PFSK-1 (cell line): Measurements from ENCODE around the gene GALNTL6.

ENCODE experiments used
- FOXP2 ChIP-seq: optimal IDR thresholded peaks from 2 replicates; pipeline ENCODE3; 2011; ENCODE audit warnings: borderline replicate concordance, control low read depth, inconsistent platforms; ENCODE audit not compliant: insufficient read depth; ENCODE audit errors: extremely low read length, extremely low read depth
- POLR2AphosphoS5 ChIP-seq: IDR thresholded peaks from 2 replicates; pipeline ENCODE4 v1.6.1; 2012; ENCODE audit warnings: low read depth, mild to moderate bottlenecking, control low read depth, low read length, moderate library complexity
- SIN3A ChIP-seq: IDR thresholded peaks from 2 replicates; pipeline ENCODE4 v1.6.1; 2012; ENCODE audit warnings: mild to moderate bottlenecking, low read length, moderate library complexity, borderline replicate concordance; ENCODE audit not compliant: insufficient read depth
- TAF1 ChIP-seq: IDR thresholded peaks from 2 replicates; pipeline ENCODE4 v1.6.1; 2012; ENCODE audit warnings: low read length, control low read depth, borderline replicate concordance; ENCODE audit not compliant: insufficient read depth
- TF ChIP-seq, protein P1 (sequence below), 2 experiments: IDR thresholded peaks; 2 replicates each; pipeline versions ENCODE4 v1.6.1 to v1.8.0; 2011 to 2012; ENCODE audit warnings: low read depth in 2 of 2, low read length in 2 of 2, control low read depth in 1 of 2, inconsistent platforms in 1 of 2, mild to moderate bottlenecking in 1 of 2, moderate library complexity in 1 of 2; ENCODE audit not compliant: insufficient read depth in 1 of 2

GRCh38 chr4:172657081-172657480 is 843.9 kb downstream of the GALNTL6 start:
- no peak for TF ChIP-seq TAF1
- TF ChIP-seq, protein P1, sequence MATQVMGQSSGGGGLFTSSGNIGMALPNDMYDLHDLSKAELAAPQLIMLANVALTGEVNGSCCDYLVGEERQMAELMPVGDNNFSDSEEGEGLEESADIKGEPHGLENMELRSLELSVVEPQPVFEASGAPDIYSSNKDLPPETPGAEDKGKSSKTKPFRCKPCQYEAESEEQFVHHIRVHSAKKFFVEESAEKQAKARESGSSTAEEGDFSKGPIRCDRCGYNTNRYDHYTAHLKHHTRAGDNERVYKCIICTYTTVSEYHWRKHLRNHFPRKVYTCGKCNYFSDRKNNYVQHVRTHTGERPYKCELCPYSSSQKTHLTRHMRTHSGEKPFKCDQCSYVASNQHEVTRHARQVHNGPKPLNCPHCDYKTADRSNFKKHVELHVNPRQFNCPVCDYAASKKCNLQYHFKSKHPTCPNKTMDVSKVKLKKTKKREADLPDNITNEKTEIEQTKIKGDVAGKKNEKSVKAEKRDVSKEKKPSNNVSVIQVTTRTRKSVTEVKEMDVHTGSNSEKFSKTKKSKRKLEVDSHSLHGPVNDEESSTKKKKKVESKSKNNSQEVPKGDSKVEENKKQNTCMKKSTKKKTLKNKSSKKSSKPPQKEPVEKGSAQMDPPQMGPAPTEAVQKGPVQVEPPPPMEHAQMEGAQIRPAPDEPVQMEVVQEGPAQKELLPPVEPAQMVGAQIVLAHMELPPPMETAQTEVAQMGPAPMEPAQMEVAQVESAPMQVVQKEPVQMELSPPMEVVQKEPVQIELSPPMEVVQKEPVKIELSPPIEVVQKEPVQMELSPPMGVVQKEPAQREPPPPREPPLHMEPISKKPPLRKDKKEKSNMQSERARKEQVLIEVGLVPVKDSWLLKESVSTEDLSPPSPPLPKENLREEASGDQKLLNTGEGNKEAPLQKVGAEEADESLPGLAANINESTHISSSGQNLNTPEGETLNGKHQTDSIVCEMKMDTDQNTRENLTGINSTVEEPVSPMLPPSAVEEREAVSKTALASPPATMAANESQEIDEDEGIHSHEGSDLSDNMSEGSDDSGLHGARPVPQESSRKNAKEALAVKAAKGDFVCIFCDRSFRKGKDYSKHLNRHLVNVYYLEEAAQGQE (IDR thresholded peaks at IDR 0.05; ENCODE audit: insufficient read depth in 1 of 2, low read depth in 2 of 2, low read length in 2 of 2), result no peak
- no peak for TF ChIP-seq POLR2AphosphoS5
- no peak for TF ChIP-seq FOXP2
- TF ChIP-seq SIN3A, result no peak
